ENCODE results near the gene ACTG1. TPM values are rescaled to one million over a fixed set of nuclear protein-coding genes. Genes with fewer than 3 reads are reported as not detected.

Gene ACTG1
- total RNA-seq, 4 donors from 2014 or later = 2,372 to 2,875 (median 2,670) TPM

DNA sequence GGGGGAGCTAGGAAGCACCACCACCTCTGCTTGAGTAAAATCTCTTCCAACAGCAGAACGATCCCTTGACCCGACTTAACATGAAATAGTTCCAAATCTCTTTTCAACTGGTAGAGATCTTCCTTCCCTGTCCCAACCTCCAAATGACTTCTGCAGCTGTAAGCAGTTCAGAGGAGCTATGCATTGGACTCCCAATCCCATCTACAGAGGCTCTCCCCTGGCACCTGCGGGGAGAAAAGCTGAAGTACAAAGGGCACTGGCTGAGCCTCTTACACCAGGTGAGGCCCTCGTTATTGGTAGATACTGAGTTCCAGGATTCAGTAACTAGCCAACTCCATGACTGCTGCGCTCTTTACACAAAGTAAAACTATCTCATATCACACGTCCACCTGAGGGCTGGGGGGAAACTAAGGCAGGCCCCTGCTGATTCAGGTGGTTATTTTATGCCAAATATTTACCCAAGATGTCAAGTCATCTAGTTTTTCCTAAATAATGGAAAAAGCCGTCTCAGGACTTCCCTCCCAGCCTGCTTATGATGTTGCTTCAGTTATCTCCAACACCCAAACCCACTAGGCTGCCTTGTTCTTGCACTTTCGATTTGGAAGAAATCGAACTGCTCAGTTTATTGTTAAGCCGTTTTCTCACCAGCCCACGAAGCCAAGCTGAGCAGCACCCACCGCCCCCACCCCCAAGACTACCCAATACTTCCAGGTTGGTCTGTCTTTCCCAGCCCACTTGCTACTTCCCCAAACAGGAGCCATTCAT is 3.2 kb downstream of the ACTG1 start:
- Histone ChIP-seq H3K9me3 (no peaks in the 10 kb centered on the region), H3K27ac (peak overlapping the region; percentile 19 to 100 (median 95)), H3K36me3 (peaks cover 0 to 48% (median 17%) of the 10 kb centered on the region in 3 donors), H3K4me1 (peaks cover 0 to 24% (median 16%) of the 10 kb centered on the region in 4 donors), H3K27me3 (no peaks in the 10 kb centered on the region), H3K4me3 (peak overlapping the region; percentile 90 to 96 (median 95))
- no peak for DNase-seq (ENCODE audit: low spot score in 2 of 2)
- WGBS, 2 donors = 13 to 15% methylated on average over 12 of the region's 12 CpGs
- TF ChIP-seq EP300 (IDR thresholded peaks at IDR 0.05) (no peak), CTCF (IDR thresholded peaks at IDR 0.05) (no peak), POLR2A (IDR thresholded peaks at IDR 0.05) (no peak)

GRCh38 chr17:81508639-81509206 is 3.9 kb downstream of the ACTG1 start:
- Histone ChIP-seq H3K4me3 (peak overlapping the region; percentile 90 to 96 (median 95)), H3K36me3 (peaks cover 0 to 48% (median 17%) of the 10 kb centered on the region in 3 donors), H3K4me1 (peaks cover 0 to 18% (median 13%) of the 10 kb centered on the region in 4 donors), H3K27me3 (no peaks in the 10 kb centered on the region), H3K27ac (peak overlapping the region in 3 of 4 donors; percentile 94 to 100 (median 96)), H3K9me3 (no peaks in the 10 kb centered on the region)
- TF ChIP-seq CTCF (IDR thresholded peaks at IDR 0.05) = no peak
- no peak for TF ChIP-seq POLR2A (IDR thresholded peaks at IDR 0.05)
- no peak for TF ChIP-seq EP300 (IDR thresholded peaks at IDR 0.05)
- DNase-seq (ENCODE audit: low spot score in 2 of 2) = no peak
- 58 to 68% methylated on average over 10 of the region's 10 CpGs for WGBS, 2 donors

DNA sequence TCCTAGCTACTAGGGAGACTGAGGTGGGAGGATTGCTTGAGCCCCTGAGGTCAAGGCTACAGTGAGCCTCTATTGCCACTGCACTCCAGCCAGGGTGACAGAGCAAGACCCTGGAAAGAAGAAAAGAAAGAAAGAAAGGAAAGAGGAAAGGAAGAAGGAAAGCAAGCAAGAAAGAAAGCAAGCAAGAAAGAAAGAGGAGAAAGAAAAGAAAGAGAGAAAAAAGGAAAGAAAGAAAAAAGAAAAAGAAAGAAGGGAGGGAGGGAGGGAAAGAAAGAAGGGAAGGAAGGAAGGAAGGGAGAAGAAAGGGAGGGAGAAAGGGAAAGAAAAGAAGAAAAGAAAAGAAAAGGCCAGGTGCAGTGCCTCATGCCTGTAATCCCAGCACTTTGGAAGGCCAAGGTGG is 9.0 kb downstream of the ACTG1 start:
- no peak for TF ChIP-seq CTCF (IDR thresholded peaks at IDR 0.05)
- no peak for TF ChIP-seq POLR2A (IDR thresholded peaks at IDR 0.05)
- no peak for TF ChIP-seq EP300 (IDR thresholded peaks at IDR 0.05)
- no peak for DNase-seq (ENCODE audit: low spot score in 2 of 2)
- Histone ChIP-seq H3K4me3 (no peak overlapping the region), H3K27ac (no peak overlapping the region), H3K9me3 (no peaks in the 10 kb centered on the region), H3K4me1 (peaks cover 0 to 12% (median 0%) of the 10 kb centered on the region in 4 donors), H3K27me3 (no peaks in the 10 kb centered on the region), H3K36me3 (peaks cover 0 to 10% (median 0%) of the 10 kb centered on the region in 3 donors)

GRCh38 chr17:81502471-81503017 is 10.1 kb downstream of the ACTG1 start:
- DNase-seq (ENCODE audit: low spot score in 2 of 2) = no peak
- no peaks in the 10 kb centered on the region for H3K9me3 ChIP-seq
- H3K27ac ChIP-seq = no peak overlapping the region
- WGBS, 2 donors = 68 to 70% methylated on average over 8 to 12 of the region's 12 CpGs
- no peaks in the 10 kb centered on the region for H3K27me3 ChIP-seq
- H3K36me3 ChIP-seq = no peaks in the 10 kb centered on the region
- no peak overlapping the region for H3K4me3 ChIP-seq
- TF ChIP-seq POLR2A (IDR thresholded peaks at IDR 0.05) (no peak), EP300 (IDR thresholded peaks at IDR 0.05) (no peak), CTCF (IDR thresholded peaks at IDR 0.05) (no peak)
- H3K4me1 ChIP-seq = peaks cover 0 to 7% (median 0%) of the 10 kb centered on the region in 4 donors

GRCh38 chr17:81500047-81500446 is 12.6 kb downstream of the ACTG1 start:
- no peak for TF ChIP-seq POLR2A (IDR thresholded peaks at IDR 0.05)
- no peak for TF ChIP-seq EP300 (IDR thresholded peaks at IDR 0.05)
- no peak for TF ChIP-seq CTCF (IDR thresholded peaks at IDR 0.05)
- Histone ChIP-seq H3K9me3 (no peaks in the 10 kb centered on the region), H3K36me3 (no peaks in the 10 kb centered on the region), H3K27ac (no peak overlapping the region), H3K4me1 (peaks cover 0 to 7% (median 0%) of the 10 kb centered on the region in 4 donors), H3K27me3 (no peaks in the 10 kb centered on the region), H3K4me3 (no peak overlapping the region)
- no peak for DNase-seq (ENCODE audit: low spot score in 2 of 2)
- WGBS, 2 donors = 43% methylated on average over 7 of the region's 7 CpGs
